ENCODE results near the gene ZNF804B. TPM values are rescaled to one million over a fixed set of nuclear protein-coding genes. Genes with fewer than 3 reads are reported as not detected.

Gene ZNF804B
- total RNA-seq, 6 experiments from 2014 or later: not detected

- Histone ChIP-seq H3K36me3 (no peaks in the 10 kb centered on the region), H3K4me1 (no peaks in the 10 kb centered on the region), H3K4me3 (no peak overlapping the region), H3K27ac (no peak overlapping the region), H3K9me3 (no peaks in the 10 kb centered on the region), H3K27me3 (no peaks in the 10 kb centered on the region)
- WGBS (ENCODE audit: insufficient coverage, low coverage, low lambda C conversion rate, missing lambda C conversion rate): 32% methylated on average over 2 of the region's 2 CpGs
- intact Hi-C loops (cut with DNase I): no loop called here
- no peak for TF ChIP-seq POLR2A (IDR thresholded peaks at IDR 0.05)
- TF ChIP-seq CTCF (IDR thresholded peaks at IDR 0.05): no peak
- DNase-seq: no peak
- no peak for ATAC-seq
These were observed 163.4 kb downstream of the ZNF804B start for GRCh38 chr7:88922944-88923343.

DNA sequence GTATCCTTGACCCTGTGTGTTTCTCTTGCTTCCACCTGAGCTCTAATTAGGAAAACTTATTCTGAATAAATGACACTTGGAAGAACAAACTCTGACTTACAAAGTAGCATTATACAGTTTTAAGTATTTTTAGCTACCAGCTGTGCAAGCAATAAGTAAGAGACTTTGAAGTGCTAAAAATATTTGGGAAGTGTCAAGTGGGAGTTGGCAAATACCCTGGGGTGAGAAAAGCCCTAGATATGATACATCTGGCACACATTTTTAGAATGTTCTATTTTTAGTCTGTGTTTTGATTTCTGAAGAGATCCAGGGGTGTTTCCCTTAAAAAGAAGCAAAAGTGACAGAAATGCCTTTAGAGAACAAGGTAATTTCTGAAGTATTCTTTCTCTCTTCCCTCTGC lies 168.8 kb downstream of the ZNF804B start:
- H3K4me1 ChIP-seq: no peaks in the 10 kb centered on the region
- no peaks in the 10 kb centered on the region for H3K36me3 ChIP-seq
- ATAC-seq: no peak
- no peaks in the 10 kb centered on the region for H3K27me3 ChIP-seq
- no peak for DNase-seq
- H3K9me3 ChIP-seq: no peaks in the 10 kb centered on the region
- intact Hi-C loops (cut with DNase I): no loop called here
- H3K4me3 ChIP-seq: no peak overlapping the region
- TF ChIP-seq POLR2A (IDR thresholded peaks at IDR 0.05) (no peak), CTCF (IDR thresholded peaks at IDR 0.05) (no peak)
- H3K27ac ChIP-seq: no peak overlapping the region

- H3K9me3 ChIP-seq: no peaks in the 10 kb centered on the region
- no peak for TF ChIP-seq CTCF (IDR thresholded peaks at IDR 0.05)
- TF ChIP-seq POLR2A (IDR thresholded peaks at IDR 0.05): no peak
- no peaks in the 10 kb centered on the region for H3K36me3 ChIP-seq
- ATAC-seq (no peak), DNase-seq (no peak)
- no peak overlapping the region for H3K27ac ChIP-seq
- intact Hi-C loops (cut with DNase I): no loop called here
- whole genome bisulfite sequencing (ENCODE audit: insufficient coverage, low coverage, low lambda C conversion rate, missing lambda C conversion rate): 55% methylated on average over 3 of the region's 3 CpGs
- no peaks in the 10 kb centered on the region for H3K4me1 ChIP-seq
- no peak overlapping the region for H3K4me3 ChIP-seq
- H3K27me3 ChIP-seq: no peaks in the 10 kb centered on the region
These were observed 170.2 kb downstream of the ZNF804B start for GRCh38 chr7:88929719-88930118.

DNA sequence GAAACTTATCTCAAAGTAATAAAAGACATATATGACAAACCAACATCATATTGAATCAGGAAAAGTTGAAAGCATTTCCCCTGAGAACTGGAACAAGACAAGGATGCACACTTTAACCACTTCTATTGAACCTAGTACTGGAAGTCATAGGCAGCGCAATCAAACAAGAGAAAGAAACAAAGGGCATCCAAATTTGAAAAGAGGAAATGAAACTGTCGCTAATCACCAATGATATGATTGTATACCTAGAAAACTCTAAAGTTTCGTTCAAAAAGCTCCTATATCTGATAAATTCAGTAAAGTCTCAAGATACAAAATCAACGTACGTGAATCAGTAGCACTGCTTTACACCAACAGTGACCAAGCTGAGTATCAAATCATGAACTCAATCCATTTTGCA lies 173.8 kb downstream of the ZNF804B start:
- no peak for TF ChIP-seq POLR2A (IDR thresholded peaks at IDR 0.05)
- no peak for TF ChIP-seq CTCF (IDR thresholded peaks at IDR 0.05)
- ATAC-seq: no peak
- intact Hi-C loops (cut with DNase I): no loop called here

DNA sequence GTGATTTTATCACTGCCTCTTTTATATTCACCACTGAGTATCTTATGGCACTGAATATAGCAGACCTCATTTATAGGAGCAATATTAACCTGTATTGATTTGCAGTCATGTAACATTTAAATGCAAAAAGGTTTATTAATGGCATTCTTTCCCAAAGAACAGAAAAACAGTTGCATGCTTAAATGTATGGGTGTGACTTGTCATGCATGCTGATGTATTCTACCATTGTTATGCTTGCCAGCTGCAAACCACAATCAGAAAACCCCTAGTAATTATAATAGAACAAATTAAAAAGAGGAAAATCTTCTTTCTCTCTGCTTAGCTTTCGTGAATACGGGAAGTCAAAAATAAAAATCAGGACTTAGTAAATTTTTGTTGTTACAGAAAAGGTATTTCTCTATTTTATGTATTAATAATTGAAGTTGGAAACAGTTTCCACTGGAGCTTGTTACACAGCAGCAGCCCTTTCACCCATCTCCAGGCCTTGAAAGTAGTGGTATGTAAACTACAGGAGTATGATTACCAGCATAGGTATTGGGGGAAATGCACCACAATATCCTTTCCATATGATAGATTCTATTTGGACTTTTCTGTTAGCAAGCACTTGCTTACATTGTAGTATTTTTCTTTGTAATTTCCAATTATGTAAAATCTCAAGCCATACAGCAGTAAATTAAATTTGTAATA lies 183.5 kb downstream of the ZNF804B start:
- TF ChIP-seq POLR2A (IDR thresholded peaks at IDR 0.05): no peak
- no peak for TF ChIP-seq CTCF (IDR thresholded peaks at IDR 0.05)
- Histone ChIP-seq H3K27me3 (no peaks in the 10 kb centered on the region), H3K4me1 (no peaks in the 10 kb centered on the region), H3K27ac (no peak overlapping the region), H3K36me3 (no peaks in the 10 kb centered on the region), H3K9me3 (no peaks in the 10 kb centered on the region), H3K4me3 (no peak overlapping the region)
- intact Hi-C loops (cut with DNase I): no loop called here
- no peak for DNase-seq
- WGBS (ENCODE audit: insufficient coverage, low coverage, low lambda C conversion rate, missing lambda C conversion rate): 57% methylated on average over 2 of the region's 2 CpGs
- ATAC-seq: no peak

More for the DNA sequence above, 173.8 kb downstream of the ZNF804B start:
- no peaks in the 10 kb centered on the region for H3K27me3 ChIP-seq
- H3K36me3 ChIP-seq: no peaks in the 10 kb centered on the region
- no peak overlapping the region for H3K27ac ChIP-seq
- no peak overlapping the region for H3K4me3 ChIP-seq
- no peaks in the 10 kb centered on the region for H3K4me1 ChIP-seq
- no peaks in the 10 kb centered on the region for H3K9me3 ChIP-seq
- no peak for DNase-seq
- 50% methylated on average over 5 of the region's 5 CpGs for WGBS (ENCODE audit: insufficient coverage, low coverage, low lambda C conversion rate, missing lambda C conversion rate)

Measured in right lobe of liver (tissue), 6 donors.